Measurements from ENCODE around the gene FRRS1.

DNA sequence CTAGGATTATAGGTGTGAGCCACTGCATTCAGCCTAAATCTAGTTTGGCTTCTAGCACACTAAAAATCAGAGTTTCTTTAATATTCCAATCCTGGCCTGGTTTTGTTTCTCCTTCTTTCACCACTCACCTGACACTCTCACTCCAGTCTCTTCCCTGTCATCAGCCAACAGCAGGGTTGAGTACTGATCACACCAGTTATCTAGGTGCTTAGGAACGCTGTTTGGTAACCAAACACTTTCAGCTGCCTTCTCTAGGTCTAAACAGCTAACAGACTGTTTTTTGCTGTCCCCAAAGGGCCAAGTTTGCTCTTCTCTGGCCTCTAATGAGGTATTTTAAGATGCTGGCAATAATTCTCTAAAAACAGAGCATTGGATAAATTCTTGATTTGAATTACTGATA lies 17.7 kb upstream of the FRRS1 start:
- no peak for TF ChIP-seq POLR2AphosphoS5 (IDR thresholded peaks at IDR 0.05; ENCODE audit: borderline replicate concordance, low read depth, low read length)
- no peak for TF ChIP-seq EZH2 (IDR thresholded peaks at IDR 0.05)
